ENCODE data around the gene ZC3H8.
A peak's percentile ranks its signal among the peaks of the same experiment; 100 is the strongest.
"Not testable (repeated sequence)": the region's sequence is repeated elsewhere in the genome, so short reads cannot be mapped to it uniquely, and the experiment has no call there.

The ZC3H8 gene

GRCh38 chr2:112259509-112260294, 4.9 kb upstream of the ZC3H8 start:
- DNase-seq (ENCODE audit: low read depth), result peak; percentile 73

- no peak for DNase-seq (ENCODE audit: low read depth)
Observed at GRCh38 chr2:112257575-112257974, 2.7 kb upstream of the ZC3H8 start.

- no peak for DNase-seq (ENCODE audit: low read depth)
Observed at GRCh38 chr2:112256654-112257053, 1.8 kb upstream of the ZC3H8 start.

GRCh38 chr2:112255875-112256274, 1.0 kb upstream of the ZC3H8 start:
- no peak for DNase-seq (ENCODE audit: low read depth)

DNA sequence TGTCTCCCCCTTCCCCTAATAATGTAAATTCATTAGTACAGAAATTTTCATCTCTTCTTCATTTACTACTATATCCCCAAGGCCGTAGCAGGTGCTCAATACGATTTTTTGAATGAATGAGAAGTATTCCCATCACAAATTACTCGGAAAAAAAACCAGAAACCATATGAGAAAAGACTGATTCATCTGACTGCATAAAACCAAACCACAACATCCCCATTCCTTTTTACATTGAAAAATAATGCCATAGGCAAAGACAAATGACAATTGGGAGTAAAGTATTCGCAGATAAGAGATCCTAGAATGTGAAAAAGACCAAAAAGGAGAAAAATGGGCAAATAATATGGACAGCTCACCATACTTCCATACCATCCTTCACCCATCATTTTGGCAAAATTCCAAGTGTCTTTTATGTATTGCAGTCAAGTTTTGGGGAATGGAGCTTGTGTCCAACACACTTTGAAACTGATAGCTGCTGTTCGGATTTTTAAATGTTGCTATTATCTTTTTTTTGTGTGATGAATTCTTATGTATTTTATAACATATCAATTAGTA, 1.5 kb downstream of the ZC3H8 start:
- DNase-seq (ENCODE audit: low read depth), result no peak

DNA sequence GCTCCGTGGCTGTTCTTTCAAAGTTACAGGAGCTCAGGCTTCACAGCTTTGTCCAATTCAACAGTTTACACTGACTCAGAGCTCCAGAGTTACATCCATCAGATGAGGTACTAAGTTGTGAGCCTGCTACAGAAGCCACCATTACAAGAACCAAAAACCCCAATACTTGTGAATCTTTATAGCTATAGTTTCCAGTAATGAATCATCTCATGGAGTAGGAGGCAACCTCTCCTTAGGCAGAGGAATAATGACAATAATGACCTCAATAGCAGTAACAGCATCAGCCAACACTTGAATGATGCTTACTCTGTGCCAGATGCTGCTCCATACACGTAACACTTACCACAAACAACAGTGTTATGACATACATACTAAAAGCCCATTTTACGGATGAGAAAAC, 3.6 kb downstream of the ZC3H8 start:
- no peak for DNase-seq (ENCODE audit: low read depth)

DNA sequence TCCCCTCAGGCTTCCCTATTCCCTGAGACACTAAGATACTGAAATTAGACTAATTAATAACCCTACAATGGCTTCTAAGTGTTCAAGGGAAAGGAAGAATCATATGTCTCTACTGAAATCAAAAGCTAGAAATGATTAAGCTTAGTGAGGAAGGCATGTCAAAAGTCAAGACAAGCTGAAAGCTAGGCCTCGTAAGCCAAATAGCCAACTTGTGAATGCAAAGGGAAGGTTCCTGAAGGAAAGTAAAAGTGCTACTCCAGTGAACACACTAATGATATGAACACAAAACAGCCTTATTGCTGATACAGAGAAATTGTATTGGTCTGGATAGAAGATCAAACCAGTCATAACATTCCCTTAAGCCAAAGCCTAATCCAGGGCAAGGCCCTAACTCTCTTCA, 10.0 kb downstream of the ZC3H8 start:
- no peak for DNase-seq (ENCODE audit: low read depth)

DNA sequence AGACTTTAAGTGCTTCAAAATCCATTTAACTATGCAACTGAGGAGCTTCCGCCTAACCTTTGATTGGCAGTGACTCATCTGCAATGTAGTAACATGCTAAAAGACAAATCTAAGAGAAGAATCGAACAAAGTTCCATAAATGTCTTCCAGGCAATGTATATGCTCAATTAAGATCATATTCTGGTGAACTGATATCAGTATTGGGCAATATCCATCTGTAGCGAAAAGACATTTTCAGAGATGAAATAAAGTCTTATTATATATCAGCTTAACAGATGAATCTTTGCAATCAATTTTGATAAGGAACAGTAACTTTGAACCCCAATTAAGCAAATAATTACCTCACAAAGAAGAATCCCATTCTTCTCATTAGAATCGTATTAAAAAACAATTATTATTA, 11.6 kb downstream of the ZC3H8 start:
- no peak for DNase-seq (ENCODE audit: low read depth)

DNA sequence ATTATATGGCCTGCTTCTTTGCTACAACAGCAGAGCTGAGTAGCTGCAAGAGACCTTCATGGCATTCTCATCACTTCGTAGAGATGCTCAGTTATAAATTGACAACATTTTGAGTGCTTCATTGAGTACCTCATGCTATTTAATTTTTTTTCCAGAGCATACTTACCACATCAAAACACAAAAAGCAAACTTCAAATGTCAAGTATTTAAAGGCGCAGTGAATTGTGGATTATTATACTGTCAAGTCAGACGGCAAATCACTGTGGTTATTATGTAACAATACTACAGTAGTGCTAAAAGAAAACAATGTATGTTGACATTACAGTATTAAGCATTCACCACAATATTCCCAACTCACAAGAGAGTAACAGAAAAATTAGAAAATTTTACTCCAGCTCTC, 12.5 kb downstream of the ZC3H8 start:
- DNase-seq (ENCODE audit: low read depth), result no peak

GRCh38 chr2:112239862-112240261, 15.0 kb downstream of the ZC3H8 start:
- DNase-seq (ENCODE audit: low read depth), result no peak

- no peak for DNase-seq (ENCODE audit: low read depth)
Observed at GRCh38 chr2:112230371-112230770, 24.5 kb downstream of the ZC3H8 start.

DNA sequence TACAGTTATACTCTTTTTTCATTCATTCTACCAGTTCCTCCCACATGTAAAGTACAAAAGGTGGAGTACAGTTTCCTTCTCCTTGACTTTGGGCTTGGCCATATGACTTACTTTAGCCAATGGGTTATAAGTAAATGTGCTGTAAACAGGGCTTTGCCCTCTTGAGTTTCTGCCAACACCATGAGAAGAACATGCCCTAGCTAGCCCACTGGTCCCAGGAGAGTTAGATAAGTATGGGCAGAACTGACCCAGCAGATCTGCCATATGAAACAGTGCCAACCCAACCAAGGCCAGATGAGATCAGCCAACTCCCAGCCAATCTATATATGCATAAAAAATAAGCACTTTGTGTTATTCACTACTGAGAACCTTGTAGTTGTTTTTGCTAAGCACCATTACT, 25.5 kb downstream of the ZC3H8 start:
- no peak for DNase-seq (ENCODE audit: low read depth)

- no peak for DNase-seq (ENCODE audit: low read depth)
Observed at GRCh38 chr2:112220831-112221230, 34.0 kb downstream of the ZC3H8 start.

- no peak for DNase-seq (ENCODE audit: low read depth)
Observed at GRCh38 chr2:112220186-112220585, 34.7 kb downstream of the ZC3H8 start.

DNA sequence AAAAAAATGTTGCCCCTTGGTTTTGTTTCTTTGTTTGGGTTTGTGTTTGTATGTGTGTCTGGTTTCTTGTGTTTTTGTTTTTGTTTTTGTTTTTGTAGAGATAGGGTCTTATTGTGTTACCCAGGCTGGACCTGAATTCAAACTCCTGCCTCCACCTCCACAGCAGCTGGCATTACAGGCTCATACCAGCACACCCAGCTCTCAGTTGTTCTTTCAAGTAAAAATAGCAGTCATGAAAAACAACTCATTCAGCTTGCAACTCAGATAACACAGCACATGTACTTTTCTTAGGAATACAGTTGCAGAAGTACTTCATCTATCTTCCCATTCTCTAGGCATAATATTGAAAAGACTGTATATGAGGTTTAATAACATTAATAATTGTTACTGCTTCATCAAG, 37.0 kb downstream of the ZC3H8 start:
- DNase-seq (ENCODE audit: low read depth), result no peak

DNA sequence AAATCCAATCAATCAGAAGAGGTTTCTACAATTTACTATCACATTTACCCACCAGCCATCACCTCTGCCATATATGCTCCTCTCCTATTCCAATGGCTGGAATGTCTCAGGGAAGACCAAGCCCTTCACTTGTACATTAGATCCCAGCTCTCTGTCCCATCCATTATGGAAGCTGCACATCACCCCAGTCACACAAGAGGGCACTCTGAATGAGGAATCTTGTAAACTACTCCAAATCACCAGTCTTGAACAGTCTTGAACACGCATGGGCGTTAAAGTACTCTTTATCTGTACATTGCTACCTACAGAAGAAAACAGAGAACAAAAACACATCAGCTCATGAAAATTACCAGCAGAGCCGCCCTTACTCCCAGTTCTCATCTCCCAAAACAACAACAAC, 38.7 kb downstream of the ZC3H8 start:
- no peak for DNase-seq (ENCODE audit: low read depth)

GRCh38 chr2:112207905-112208304, 46.9 kb downstream of the ZC3H8 start:
- not testable (repeated sequence) for DNase-seq (ENCODE audit: low read depth)

- DNase-seq (ENCODE audit: low read depth), result no peak
Observed at GRCh38 chr2:112204411-112204810, 50.4 kb downstream of the ZC3H8 start.

DNA sequence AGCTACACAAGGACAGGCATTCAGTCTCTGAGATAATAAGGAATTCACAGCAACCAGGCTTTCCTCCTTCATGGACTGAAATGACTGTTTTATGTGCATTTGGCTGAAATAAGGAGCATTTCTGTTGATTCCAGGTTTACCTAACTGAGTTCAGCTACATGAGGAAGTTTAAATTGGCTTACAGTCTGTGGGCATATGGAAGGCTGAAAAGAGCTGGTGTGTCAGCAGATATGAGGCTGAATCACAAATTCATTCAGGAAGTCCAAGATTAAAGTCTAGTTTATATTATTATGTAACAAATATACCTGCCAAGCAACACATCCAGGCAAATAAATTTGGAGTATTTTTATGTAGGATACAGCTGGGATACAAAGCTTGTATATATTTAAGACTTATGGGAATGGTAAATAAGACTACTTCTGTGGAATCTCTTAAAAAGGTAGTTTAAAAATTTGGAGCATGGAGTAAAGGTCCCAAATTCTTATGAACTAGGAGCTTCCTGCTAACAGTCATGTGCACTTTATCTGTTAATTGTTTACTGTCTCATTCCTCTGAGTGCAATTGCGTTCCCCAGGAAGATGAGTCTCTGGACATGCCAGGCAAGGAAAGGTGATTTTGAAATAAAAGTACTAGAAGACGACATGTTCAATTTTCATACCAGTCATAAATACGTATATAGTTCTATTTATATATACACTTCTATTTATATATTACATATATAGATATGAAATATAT, 53.0 kb downstream of the ZC3H8 start:
- no peak for DNase-seq (ENCODE audit: low read depth)

DNA sequence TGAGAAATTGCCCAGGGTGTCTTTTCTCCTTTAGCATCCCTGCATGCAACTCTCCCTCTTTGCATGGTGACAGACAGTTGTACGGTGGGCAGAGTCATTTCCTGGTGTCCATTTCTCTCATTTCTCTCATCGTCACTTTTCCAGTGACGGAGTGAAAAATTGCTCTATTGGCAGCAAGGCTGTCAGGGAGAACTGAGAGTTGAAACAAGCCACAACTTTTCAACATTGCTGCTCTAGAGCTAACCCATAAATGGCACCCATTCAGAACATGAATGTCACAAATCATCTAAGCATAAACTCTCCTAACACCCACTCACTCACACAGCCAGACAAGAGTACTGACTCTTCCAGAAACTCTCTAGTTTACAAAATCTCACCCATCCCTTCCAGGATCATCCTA, 55.7 kb downstream of the ZC3H8 start:
- no peak for DNase-seq (ENCODE audit: low read depth)

- DNase-seq (ENCODE audit: low read depth), result no peak
Observed at GRCh38 chr2:112198780-112199179, 56.1 kb downstream of the ZC3H8 start.

DNA sequence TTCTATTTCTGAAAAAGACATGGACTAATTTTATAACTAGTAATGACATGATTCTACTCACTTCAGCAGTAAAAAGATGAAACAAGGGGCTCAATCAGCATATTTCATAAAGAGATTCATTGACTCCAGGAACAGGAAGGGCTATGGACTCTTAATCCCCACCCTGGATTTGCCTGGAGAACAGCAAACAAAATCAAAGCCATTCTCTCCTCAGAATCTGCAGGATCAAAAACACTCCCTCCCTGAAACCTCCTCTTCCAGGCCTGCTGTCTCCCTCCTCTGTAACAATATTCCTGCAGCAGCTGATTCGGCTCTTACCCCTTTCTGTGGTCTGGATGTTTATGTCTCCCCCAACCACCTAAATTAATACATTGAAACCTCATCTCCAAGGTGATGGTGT, 57.0 kb downstream of the ZC3H8 start:
- DNase-seq (ENCODE audit: low read depth), result no peak

- DNase-seq (ENCODE audit: low read depth), result no peak
Observed at GRCh38 chr2:112195950-112196349, 58.9 kb downstream of the ZC3H8 start.

Data from activated gamma-delta T cell treated with anti-CD3 and anti-CD28 coated beads, Interleukin-2, amount 50 U/mL, for 16 hours (primary cell).